ENCODE data around the gene ZIC4.

Gene ZIC4

GRCh38 chr3:147406028-147406931, at the start of gene ZIC4:
Gene ZIC4 (minus strand): TSS chr3:147406543. CDS start chr3:147402797, 3,746 bp downstream.
- DNase-seq (ENCODE audit: low spot score): no peak

GRCh38 chr3:147449669-147450068, 43.3 kb upstream of the ZIC4 start:
- DNase-seq (ENCODE audit: low spot score): no peak

GRCh38 chr3:147447224-147447623, 40.9 kb upstream of the ZIC4 start:
- no peak for DNase-seq (ENCODE audit: low spot score)

GRCh38 chr3:147431751-147432150, 25.4 kb upstream of the ZIC4 start:
- DNase-seq (ENCODE audit: low spot score): no peak

- no peak for DNase-seq (ENCODE audit: low spot score)
Measured at GRCh38 chr3:147428754-147429153, 22.4 kb upstream of the ZIC4 start.

- no peak for DNase-seq (ENCODE audit: low spot score)
Measured at GRCh38 chr3:147428326-147428725, 22.0 kb upstream of the ZIC4 start.

- DNase-seq (ENCODE audit: low spot score): no peak
Measured at GRCh38 chr3:147427746-147428145, 21.4 kb upstream of the ZIC4 start.

GRCh38 chr3:147426931-147427330, 20.6 kb upstream of the ZIC4 start:
- no peak for DNase-seq (ENCODE audit: low spot score)

- no peak for DNase-seq (ENCODE audit: low spot score)
Measured at GRCh38 chr3:147425388-147425850, 19.1 kb upstream of the ZIC4 start.

GRCh38 chr3:147424581-147425387, 18.4 kb upstream of the ZIC4 start:
- no peak for DNase-seq (ENCODE audit: low spot score)

GRCh38 chr3:147423798-147424580, 17.6 kb upstream of the ZIC4 start:
- DNase-seq (ENCODE audit: low spot score): no peak

- DNase-seq (ENCODE audit: low spot score): no peak
Measured at GRCh38 chr3:147423537-147423797, 17.1 kb upstream of the ZIC4 start.

GRCh38 chr3:147422601-147423536, 16.5 kb upstream of the ZIC4 start:
- DNase-seq (ENCODE audit: low spot score): no peak

GRCh38 chr3:147422196-147422595, 15.9 kb upstream of the ZIC4 start:
- DNase-seq (ENCODE audit: low spot score): no peak

GRCh38 chr3:147421184-147421912, 15.0 kb upstream of the ZIC4 start:
- no peak for DNase-seq (ENCODE audit: low spot score)

- DNase-seq (ENCODE audit: low spot score): no peak
Measured at GRCh38 chr3:147420353-147421183, 14.2 kb upstream of the ZIC4 start.

- DNase-seq (ENCODE audit: low spot score): no peak
Measured at GRCh38 chr3:147419781-147420224, 13.5 kb upstream of the ZIC4 start.

- DNase-seq (ENCODE audit: low spot score): no peak
Measured at GRCh38 chr3:147418808-147419701, 12.7 kb upstream of the ZIC4 start.

- no peak for DNase-seq (ENCODE audit: low spot score)
Measured at GRCh38 chr3:147418371-147418781, 12.0 kb upstream of the ZIC4 start.

Measured in CD4-positive, alpha-beta T cell treated with Interleukin-2 at 100 ng/mL for 4 hours (primary cell).